Bronchial epithelial cell (primary cell): ENCODE results near the gene TMEM132D. TPM values are rescaled to one million over a fixed set of nuclear protein-coding genes. Genes with fewer than 3 reads are reported as not detected.
A peak's percentile ranks its signal among the peaks of the same experiment; 100 is the strongest.

Experiments used
- DNase-seq: peaks from one replicate; pipeline ENCODE4 v3.0.0-alpha.2; 2010; ENCODE audit warnings: low read depth
- FAIRE-seq: peaks from 2 replicates; lab custom pipeline; 2011; peaks lifted over from hg19 to GRCh38; lab: Jason Lieb, UNC
- H3K27me3 ChIP-seq: 2 replicates; pipeline ENCODE4 v1.5.1; 2011; ENCODE audit warnings: low read length; ENCODE audit not compliant: control insufficient read depth, insufficient read depth
- H3K36me3 ChIP-seq: 2 replicates; pipeline ENCODE4 v1.5.1; 2011; ENCODE audit warnings: low read length; ENCODE audit not compliant: control insufficient read depth, insufficient read depth
- H3K4me3 ChIP-seq: 2 replicates; pipeline ENCODE4 v1.5.1; 2011; ENCODE audit warnings: mild to moderate bottlenecking, low read depth, low read length, control low read depth
- total RNA-seq: library from RNA; depleted of rRNA; stranded (reverse); fragments of >200 nt; gene quantifications from 2 replicates; pipeline ENCODE4 v1.2.1, GENCODE V29; 2014
- TF ChIP-seq, protein P1 (sequence below): IDR thresholded peaks from 2 replicates; pipeline ENCODE4 v1.5.1; 2011; ENCODE audit warnings: mild to moderate bottlenecking, moderate library complexity, low read length, control low read depth, inconsistent platforms; ENCODE audit not compliant: insufficient read depth, severe bottlenecking

TMEM132D gene
- total RNA-seq, 1 donor from 2014 or later: not detected

DNA sequence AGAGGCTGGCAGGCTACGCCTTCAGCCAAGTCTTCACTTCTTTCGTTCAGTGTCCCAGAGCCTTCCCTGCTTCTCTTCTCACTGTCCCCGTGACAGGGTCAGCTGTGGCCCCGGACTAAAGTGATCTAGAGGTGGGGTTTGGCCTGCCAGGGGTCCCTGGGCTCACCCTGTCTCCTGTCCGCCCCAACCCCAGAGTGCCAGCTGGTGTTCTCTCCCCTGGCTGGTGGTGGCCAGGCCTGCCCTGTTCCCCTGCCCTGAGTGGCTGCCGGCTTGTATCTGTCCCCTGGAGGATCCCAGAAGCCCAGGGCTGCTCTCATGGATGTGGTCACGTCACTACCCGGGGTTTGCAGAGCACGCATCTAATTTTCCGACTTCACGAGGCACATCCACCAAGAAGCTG lies 753.1 kb downstream of the TMEM132D start:
- TF ChIP-seq, protein P1, sequence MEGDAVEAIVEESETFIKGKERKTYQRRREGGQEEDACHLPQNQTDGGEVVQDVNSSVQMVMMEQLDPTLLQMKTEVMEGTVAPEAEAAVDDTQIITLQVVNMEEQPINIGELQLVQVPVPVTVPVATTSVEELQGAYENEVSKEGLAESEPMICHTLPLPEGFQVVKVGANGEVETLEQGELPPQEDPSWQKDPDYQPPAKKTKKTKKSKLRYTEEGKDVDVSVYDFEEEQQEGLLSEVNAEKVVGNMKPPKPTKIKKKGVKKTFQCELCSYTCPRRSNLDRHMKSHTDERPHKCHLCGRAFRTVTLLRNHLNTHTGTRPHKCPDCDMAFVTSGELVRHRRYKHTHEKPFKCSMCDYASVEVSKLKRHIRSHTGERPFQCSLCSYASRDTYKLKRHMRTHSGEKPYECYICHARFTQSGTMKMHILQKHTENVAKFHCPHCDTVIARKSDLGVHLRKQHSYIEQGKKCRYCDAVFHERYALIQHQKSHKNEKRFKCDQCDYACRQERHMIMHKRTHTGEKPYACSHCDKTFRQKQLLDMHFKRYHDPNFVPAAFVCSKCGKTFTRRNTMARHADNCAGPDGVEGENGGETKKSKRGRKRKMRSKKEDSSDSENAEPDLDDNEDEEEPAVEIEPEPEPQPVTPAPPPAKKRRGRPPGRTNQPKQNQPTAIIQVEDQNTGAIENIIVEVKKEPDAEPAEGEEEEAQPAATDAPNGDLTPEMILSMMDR: no peak
- no peak overlapping the region for H3K4me3 ChIP-seq
- DNase-seq: no peak

GRCh38 chr12:129145381-129145780 lies 758.4 kb downstream of the TMEM132D start:
- no peak for FAIRE-seq
- TF ChIP-seq, protein P1: no peak
- H3K36me3 ChIP-seq: no peaks in the 10 kb centered on the region
- H3K27me3 ChIP-seq: no peaks in the 10 kb centered on the region
- no peak overlapping the region for H3K4me3 ChIP-seq
- no peak for DNase-seq

More for the DNA sequence above, 753.1 kb downstream of the TMEM132D start:
- no peak for FAIRE-seq
- Histone ChIP-seq H3K27me3 (no peaks in the 10 kb centered on the region), H3K36me3 (no peaks in the 10 kb centered on the region)

DNA sequence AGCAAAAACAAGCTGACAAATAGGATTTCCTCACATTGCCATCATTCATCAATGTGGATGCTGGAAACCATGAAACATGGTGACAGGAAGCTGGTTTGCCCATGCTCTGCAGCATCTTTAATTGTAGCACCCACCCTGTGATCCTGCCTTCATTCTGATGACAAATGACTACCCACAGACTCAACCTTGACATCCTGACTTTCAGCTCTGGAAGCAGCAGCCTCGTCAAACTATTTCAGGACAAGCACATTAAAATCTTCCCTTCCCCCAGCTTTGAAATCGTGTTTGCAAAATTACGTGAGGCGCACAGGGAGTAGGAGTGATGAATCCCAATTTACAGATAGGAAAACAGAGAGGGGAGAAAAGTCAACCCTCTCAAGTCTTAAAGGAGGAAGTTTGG lies 765.0 kb downstream of the TMEM132D start:
- TF ChIP-seq, protein P1: no peak
- no peak overlapping the region for H3K4me3 ChIP-seq
- no peak for FAIRE-seq
- no peak for DNase-seq
- H3K27me3 ChIP-seq: no peaks in the 10 kb centered on the region
- H3K36me3 ChIP-seq: no peaks in the 10 kb centered on the region

DNA sequence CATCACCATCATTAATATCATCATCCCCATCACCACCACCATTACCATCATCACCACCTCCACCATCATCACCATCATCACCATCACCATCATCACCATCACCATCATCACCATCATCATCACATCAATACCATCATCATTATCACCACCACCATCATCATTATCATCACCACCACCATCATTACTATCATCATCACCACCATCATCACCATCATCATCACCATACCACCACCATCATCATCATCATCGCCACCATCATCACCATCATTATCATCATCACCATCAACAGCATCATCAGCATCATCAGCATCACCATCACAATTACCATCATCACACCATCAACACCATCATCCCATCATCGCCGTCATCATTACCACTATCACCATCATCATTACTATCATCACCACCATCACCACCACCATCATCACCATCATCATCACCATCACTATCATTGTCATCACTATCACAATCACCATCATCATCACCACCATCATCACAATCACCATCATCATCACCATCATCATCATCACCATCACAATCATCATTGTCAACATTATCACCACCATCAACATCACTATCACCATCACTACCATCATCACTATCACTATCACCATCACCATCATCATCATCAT lies 767.0 kb downstream of the TMEM132D start:
- TF ChIP-seq, protein P1: no peak
- H3K36me3 ChIP-seq: no peaks in the 10 kb centered on the region
- DNase-seq: no peak
- no peak overlapping the region for H3K4me3 ChIP-seq
- no peaks in the 10 kb centered on the region for H3K27me3 ChIP-seq
- peak; percentile 93 for FAIRE-seq

- DNase-seq (no peak), FAIRE-seq (no peak)
- Histone ChIP-seq H3K36me3 (no peaks in the 10 kb centered on the region), H3K4me3 (no peak overlapping the region), H3K27me3 (no peaks in the 10 kb centered on the region)
- TF ChIP-seq, protein P1: no peak
These were observed 776.1 kb downstream of the TMEM132D start for GRCh38 chr12:129127771-129128170.

DNA sequence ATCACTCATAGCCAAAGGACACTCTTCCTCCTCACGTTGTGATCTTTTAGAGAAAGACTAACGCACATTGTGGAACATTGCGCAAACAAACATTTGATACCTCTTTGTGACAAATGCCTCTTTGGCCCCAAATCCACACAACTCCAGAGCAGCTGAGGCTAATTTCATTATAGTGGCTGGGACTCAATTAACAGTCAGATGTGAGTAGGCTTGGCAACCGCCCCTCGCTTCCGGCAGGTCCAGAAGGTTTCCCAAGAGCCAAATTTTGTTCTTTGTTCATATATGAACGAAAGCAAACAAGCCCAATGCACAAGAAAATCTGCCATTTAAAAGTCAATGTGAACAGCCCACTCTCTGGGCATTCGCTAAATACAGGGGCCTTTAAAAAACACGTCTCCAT lies 776.6 kb downstream of the TMEM132D start:
- Histone ChIP-seq H3K36me3 (no peaks in the 10 kb centered on the region), H3K4me3 (no peak overlapping the region), H3K27me3 (no peaks in the 10 kb centered on the region)
- no peak for DNase-seq
- TF ChIP-seq, protein P1: no peak
- FAIRE-seq: no peak
